PFSK-1 (cell line): ENCODE results near the gene RALB.

ENCODE experiments used
- FOXP2 ChIP-seq: optimal IDR thresholded peaks from 2 replicates; pipeline ENCODE3; 2011; ENCODE audit warnings: borderline replicate concordance, control low read depth, inconsistent platforms; ENCODE audit not compliant: insufficient read depth; ENCODE audit errors: extremely low read length, extremely low read depth
- POLR2AphosphoS5 ChIP-seq: IDR thresholded peaks from 2 replicates; pipeline ENCODE4 v1.6.1; 2012; ENCODE audit warnings: low read depth, mild to moderate bottlenecking, control low read depth, low read length, moderate library complexity
- REST ChIP-seq, 2 experiments: IDR thresholded peaks; 2 replicates each; pipeline versions ENCODE4 v1.6.1 to v1.8.0; 2011 to 2012; ENCODE audit warnings: low read depth in 2 of 2, low read length in 2 of 2, control low read depth in 1 of 2, inconsistent platforms in 1 of 2, mild to moderate bottlenecking in 1 of 2, moderate library complexity in 1 of 2; ENCODE audit not compliant: insufficient read depth in 1 of 2
- SIN3A ChIP-seq: IDR thresholded peaks from 2 replicates; pipeline ENCODE4 v1.6.1; 2012; ENCODE audit warnings: mild to moderate bottlenecking, low read length, moderate library complexity, borderline replicate concordance; ENCODE audit not compliant: insufficient read depth
- TAF1 ChIP-seq: IDR thresholded peaks from 2 replicates; pipeline ENCODE4 v1.6.1; 2012; ENCODE audit warnings: low read length, control low read depth, borderline replicate concordance; ENCODE audit not compliant: insufficient read depth

Gene RALB

GRCh38 chr2:120256651-120257000 is 4.0 kb downstream of the RALB start:
- no peak for TF ChIP-seq SIN3A
- TF ChIP-seq TAF1: no peak
- TF ChIP-seq REST (IDR thresholded peaks at IDR 0.05; ENCODE audit: insufficient read depth in 1 of 2, low read depth in 2 of 2, low read length in 2 of 2): no peak
- TF ChIP-seq FOXP2: no peak
- no peak for TF ChIP-seq POLR2AphosphoS5

GRCh38 chr2:120257522-120257921 is 4.9 kb downstream of the RALB start:
- no peak for TF ChIP-seq FOXP2
- TF ChIP-seq TAF1: no peak
- no peak for TF ChIP-seq REST (IDR thresholded peaks at IDR 0.05; ENCODE audit: insufficient read depth in 1 of 2, low read depth in 2 of 2, low read length in 2 of 2)
- TF ChIP-seq POLR2AphosphoS5: no peak
- TF ChIP-seq SIN3A: no peak

GRCh38 chr2:120258196-120258595 is 5.5 kb downstream of the RALB start:
- TF ChIP-seq TAF1: no peak
- no peak for TF ChIP-seq SIN3A
- TF ChIP-seq REST (IDR thresholded peaks at IDR 0.05; ENCODE audit: insufficient read depth in 1 of 2, low read depth in 2 of 2, low read length in 2 of 2): no peak
- no peak for TF ChIP-seq FOXP2
- TF ChIP-seq POLR2AphosphoS5: no peak

GRCh38 chr2:120260736-120261135 is 8.1 kb downstream of the RALB start:
- TF ChIP-seq TAF1: no peak
- no peak for TF ChIP-seq FOXP2
- no peak for TF ChIP-seq SIN3A
- no peak for TF ChIP-seq REST (IDR thresholded peaks at IDR 0.05; ENCODE audit: insufficient read depth in 1 of 2, low read depth in 2 of 2, low read length in 2 of 2)
- no peak for TF ChIP-seq POLR2AphosphoS5
